ENCODE data around the gene SMARCC2.

Gene SMARCC2

DNA sequence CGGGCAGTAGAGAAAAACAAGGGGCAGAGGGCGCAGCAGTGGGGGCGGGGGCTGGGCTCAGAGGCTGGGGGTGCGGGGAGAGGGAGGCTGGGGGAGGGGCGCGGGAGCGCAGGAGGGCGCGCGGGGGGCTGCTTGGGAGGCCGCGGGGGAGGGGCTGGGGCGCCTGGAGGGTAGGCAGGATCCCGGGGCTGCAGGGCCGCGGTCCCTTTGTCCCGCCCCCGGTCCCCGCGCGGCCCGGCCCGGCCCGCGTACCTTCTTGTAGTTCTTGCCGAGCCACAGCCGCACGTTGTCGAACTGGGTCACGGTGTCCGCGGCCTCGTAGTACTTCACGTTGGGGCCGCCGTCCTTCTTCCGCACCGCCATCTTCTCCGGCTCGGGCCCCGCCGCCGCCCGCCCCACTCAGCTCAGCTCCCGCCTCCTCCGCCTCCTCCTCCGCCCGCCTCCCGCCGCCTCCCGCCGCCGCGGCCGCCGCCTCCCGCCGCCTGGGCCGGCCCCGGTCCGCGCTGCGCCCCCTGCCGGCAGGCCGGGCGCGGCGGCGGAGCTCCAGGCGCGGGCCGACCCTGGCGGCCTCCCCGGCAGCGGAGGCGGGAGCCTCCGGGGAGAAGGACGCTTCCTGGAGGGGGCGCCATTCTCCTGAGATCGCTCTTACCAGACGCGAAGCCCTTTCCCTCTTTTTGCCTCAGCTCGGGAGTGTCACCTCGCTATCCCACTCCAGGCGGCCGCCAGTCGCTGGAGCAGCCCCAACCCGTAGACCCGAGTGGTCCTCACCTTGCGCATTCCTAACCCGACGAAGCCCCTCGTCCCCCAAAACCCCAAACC, at the start of gene SMARCC2:
Gene SMARCC2 (minus strand): TSS at position 385 of the 819 bp plus-strand sequence. CDS start 22 bp downstream, at position 363.
- DNase-seq: peak; percentile 83

DNA sequence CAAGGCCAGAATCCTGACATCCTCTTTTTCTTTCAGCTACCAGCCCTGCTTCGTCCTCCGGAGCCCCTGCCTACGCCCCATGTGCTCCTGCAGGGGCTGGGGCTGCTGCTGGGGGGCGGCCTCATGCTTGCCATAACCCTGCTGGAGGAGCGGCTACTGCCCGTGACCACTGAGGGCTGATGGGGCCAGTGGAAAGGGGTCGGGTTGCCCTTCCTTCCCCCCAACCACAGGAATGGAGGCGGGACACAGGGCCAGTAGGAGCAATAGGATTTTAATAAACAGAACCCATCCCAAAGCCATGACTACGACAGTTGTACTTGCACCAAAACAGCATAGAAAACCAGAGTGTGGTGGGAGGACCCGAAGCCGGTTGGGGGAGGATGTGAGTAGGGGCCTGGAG, 48.3 kb upstream of the SMARCC2 start:
- no peak for DNase-seq

GRCh38 chr12:56236985-56237384, 47.7 kb upstream of the SMARCC2 start:
- no peak for DNase-seq

GRCh38 chr12:56236091-56236490, 46.8 kb upstream of the SMARCC2 start:
- DNase-seq: no peak

GRCh38 chr12:56234746-56235436, 45.6 kb upstream of the SMARCC2 start:
- DNase-seq: no peak

DNA sequence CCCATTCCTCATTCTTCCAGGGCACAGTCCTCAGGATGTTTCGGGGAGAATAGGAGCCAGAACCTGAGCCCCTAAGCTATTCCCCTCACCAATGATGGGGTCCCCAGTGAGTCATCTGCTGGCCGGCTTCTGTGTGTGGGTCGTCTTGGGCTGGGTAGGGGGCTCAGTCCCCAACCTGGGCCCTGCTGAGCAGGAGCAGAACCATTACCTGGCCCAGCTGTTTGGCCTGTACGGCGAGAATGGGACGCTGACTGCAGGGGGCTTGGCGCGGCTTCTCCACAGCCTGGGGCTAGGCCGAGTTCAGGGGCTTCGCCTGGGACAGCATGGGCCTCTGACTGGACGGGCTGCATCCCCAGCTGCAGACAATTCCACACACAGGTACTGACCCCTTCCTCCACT, 41.9 kb upstream of the SMARCC2 start:
- DNase-seq: no peak

DNA sequence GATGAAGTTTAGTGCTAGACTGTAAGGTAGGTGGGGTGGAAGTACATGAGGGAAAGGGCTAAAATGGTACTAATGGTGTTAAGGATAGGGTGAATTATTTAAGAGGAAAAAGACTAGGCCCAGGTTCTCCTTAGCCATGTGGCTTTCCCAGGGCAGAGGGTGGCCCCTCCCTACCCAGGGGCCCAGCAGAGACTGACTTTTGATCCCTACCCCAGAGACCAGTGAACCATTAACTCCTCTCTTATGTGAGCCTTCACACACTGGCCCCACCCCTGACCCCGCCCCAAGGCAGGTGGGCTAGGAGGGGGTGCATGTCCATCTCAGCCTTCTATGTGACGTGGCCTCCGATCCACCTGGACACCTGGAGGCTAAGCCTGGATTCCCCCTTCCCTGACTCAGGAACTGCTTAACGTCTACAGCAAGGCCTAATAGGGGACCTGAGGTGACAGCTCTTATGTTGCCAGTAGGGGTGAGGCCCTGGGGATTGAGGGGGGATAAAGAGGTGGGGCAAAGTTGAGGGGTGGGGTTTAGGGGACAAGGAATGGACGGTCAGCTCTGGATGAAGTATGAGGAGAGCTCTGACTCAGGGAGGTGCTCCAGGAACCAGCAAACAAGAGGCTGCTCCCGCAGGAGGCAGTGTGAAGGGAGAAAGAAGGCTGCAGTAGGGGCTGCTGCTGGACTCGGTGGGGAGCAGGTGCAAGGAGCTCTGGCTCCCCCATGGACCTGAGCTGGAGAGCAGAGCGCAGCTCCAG, 41.3 kb upstream of the SMARCC2 start:
- no peak for DNase-seq

GRCh38 chr12:56229916-56230431, 40.7 kb upstream of the SMARCC2 start, which contains the start of gene SLC39A5:
SLC39A5 (plus strand) TSS chr12:56230051; CDS start chr12:56231275, 1,224 bp downstream.
- DNase-seq: no peak

DNA sequence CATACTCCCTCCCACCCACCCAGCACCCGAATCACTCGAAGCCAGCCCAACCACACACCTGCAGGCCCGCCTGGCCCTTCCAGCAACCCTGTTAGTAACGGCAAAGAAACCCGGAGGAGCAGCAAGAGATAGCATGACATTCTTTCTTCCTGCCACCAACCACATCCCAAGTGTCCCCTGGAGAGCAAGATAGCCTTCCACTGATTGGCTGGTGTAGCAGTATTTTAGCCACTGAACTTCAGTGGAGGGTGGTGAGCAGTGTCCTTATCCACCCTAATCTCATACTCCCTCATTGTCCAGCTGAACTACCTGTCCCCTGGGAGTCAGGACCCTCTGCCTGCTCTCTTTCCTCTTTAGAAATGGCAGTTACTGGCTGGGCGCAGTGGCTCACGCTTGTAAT, 39.8 kb upstream of the SMARCC2 start:
- DNase-seq: no peak

GRCh38 chr12:56224954-56225353, 35.7 kb upstream of the SMARCC2 start:
- no peak for DNase-seq

- peak; percentile 93 for DNase-seq
Measured at GRCh38 chr12:56224102-56224701, 34.9 kb upstream of the SMARCC2 start, which contains the start of gene NABP2. NABP2 (plus strand) TSS chr12:56224342; CDS start chr12:56224857, 515 bp downstream.

- DNase-seq: no peak
Measured at GRCh38 chr12:56223571-56224101, 34.4 kb upstream of the SMARCC2 start.

- DNase-seq: no peak
Measured at GRCh38 chr12:56222531-56222895, 33.2 kb upstream of the SMARCC2 start.

- peak; percentile 91 for DNase-seq
Measured at GRCh38 chr12:56221757-56222530, 32.7 kb upstream of the SMARCC2 start, which contains the start of gene RNF41. RNF41 (minus strand) TSS chr12:56221922; CDS start chr12:56214047, 7,875 bp downstream.

DNA sequence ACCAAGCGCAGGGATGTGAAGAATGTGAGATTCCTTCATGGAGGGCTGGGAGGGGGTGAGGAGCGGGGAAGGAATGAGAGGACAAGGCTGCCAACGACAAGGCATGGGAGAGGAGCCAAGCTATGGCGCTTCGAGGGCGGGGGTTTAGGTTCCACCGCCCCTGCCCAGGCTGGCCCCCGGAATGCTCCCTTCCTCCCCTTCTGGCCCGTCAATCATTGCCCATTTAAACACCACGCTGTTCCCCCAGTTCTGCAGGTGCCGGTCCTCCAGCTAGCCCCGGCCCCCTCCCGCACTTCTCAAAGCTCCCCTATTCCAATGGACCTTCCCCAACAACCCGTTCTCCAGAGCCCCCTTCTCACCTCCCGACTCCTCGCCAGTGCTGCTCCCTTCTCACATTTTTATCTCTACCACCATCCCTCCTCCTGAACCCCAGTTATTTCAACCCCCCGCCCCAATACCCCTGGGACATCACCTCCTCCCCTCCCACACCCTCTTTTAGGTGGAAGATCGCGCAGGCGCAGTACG, 32.0 kb upstream of the SMARCC2 start:
- DNase-seq: no peak

- no peak for DNase-seq
Measured at GRCh38 chr12:56220611-56221231, 31.4 kb upstream of the SMARCC2 start.

- no peak for DNase-seq
Measured at GRCh38 chr12:56219840-56220239, 30.6 kb upstream of the SMARCC2 start.

- no peak for DNase-seq
Measured at GRCh38 chr12:56216461-56216860, 27.2 kb upstream of the SMARCC2 start.

- DNase-seq: no peak
Measured at GRCh38 chr12:56213878-56214277, 24.6 kb upstream of the SMARCC2 start.

DNA sequence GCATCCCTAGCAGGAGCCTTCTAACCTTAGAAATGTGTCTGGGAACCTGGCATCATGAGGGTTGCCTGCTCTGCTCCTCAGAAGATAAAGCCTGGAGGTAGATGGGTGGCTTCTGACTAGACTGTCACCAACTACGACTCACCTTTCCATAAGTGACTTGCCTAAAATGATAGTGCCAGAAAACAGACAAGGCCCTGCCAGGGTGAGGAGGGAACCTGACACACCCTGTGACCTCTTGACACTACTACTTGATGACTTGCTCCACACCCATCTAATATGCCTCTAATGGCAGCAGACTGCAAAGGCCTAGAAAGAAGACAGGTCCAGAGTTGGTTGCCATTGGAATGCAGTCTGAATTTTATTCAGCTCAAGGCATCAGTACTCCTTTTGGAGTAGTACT, 23.1 kb upstream of the SMARCC2 start:
- no peak for DNase-seq

GRCh38 chr12:56208006-56208405, 18.7 kb upstream of the SMARCC2 start:
- no peak for DNase-seq

Data from activated CD8-positive, alpha-beta memory T cell treated with anti-CD3 and anti-CD28 coated beads, Interleukin-2, amount 50 U/mL, for 4 hours (primary cell).